HG03460 (cell line): ENCODE measurements around the gene CST6.
"Not testable (repeated sequence)": the region's sequence is repeated elsewhere in the genome, so short reads cannot be mapped to it uniquely, and the experiment has no call there.

Experiments used
- ATAC-seq: cut with Tn5 transposase; IDR thresholded peaks from one replicate; pipeline ENCODE4 v1.9.1; 2021; ENCODE audit not compliant: unreplicated experiment

Gene CST6

GRCh38 chr11:66014804-66015453 lies 3.1 kb downstream of the CST6 start:
- no peak for ATAC-seq

GRCh38 chr11:66015454-66015881 lies 3.7 kb downstream of the CST6 start:
- no peak for ATAC-seq

- ATAC-seq = no peak
Observed at GRCh38 chr11:66015936-66016792, 4.4 kb downstream of the CST6 start.

- ATAC-seq = no peak
Observed at GRCh38 chr11:66016793-66017177, 5.0 kb downstream of the CST6 start.

GRCh38 chr11:66017321-66017720 lies 5.5 kb downstream of the CST6 start:
- ATAC-seq = no peak

- no peak for ATAC-seq
Observed at GRCh38 chr11:66020212-66020611, 8.4 kb downstream of the CST6 start.

- ATAC-seq = no peak
Observed at GRCh38 chr11:66020618-66021357, 9.0 kb downstream of the CST6 start.

- ATAC-seq = no peak
Observed at GRCh38 chr11:66022401-66023185, 10.8 kb downstream of the CST6 start.

- ATAC-seq = not testable (repeated sequence)
Observed at GRCh38 chr11:66023186-66023440, 11.3 kb downstream of the CST6 start.

GRCh38 chr11:66026017-66026529 lies 14.3 kb downstream of the CST6 start, which contains the start of gene CATSPER1:
Gene CATSPER1, minus strand, starts transcription at chr11:66026479. Its CDS starts 100 bp downstream, at chr11:66026379.
- ATAC-seq = no peak

GRCh38 chr11:66032957-66033735 lies 21.3 kb downstream of the CST6 start:
- ATAC-seq = no peak

- ATAC-seq = no peak
Observed at GRCh38 chr11:66035653-66036333, 24.0 kb downstream of the CST6 start.

- ATAC-seq = no peak
Observed at GRCh38 chr11:66036334-66036710, 24.5 kb downstream of the CST6 start.

GRCh38 chr11:66037327-66037726 lies 25.5 kb downstream of the CST6 start:
- ATAC-seq = no peak

GRCh38 chr11:66039765-66040164 lies 28.0 kb downstream of the CST6 start:
- no peak for ATAC-seq

GRCh38 chr11:66042227-66042995 lies 30.6 kb downstream of the CST6 start:
- no peak for ATAC-seq

GRCh38 chr11:66042996-66043906 lies 31.4 kb downstream of the CST6 start:
- no peak for ATAC-seq

- no peak for ATAC-seq
Observed at GRCh38 chr11:66044757-66045156, 32.9 kb downstream of the CST6 start.
